NCI-H226 (cell line): Measurements from ENCODE around the gene ZNF300.
"Not testable (repeated sequence)": the region's sequence is repeated elsewhere in the genome, so short reads cannot be mapped to it uniquely, and the experiment has no call there.

Experiments used
- DNase-seq: peaks from one replicate; pipeline ENCODE4 v3.0.0-alpha.2; 2015

Gene ZNF300

GRCh38 chr5:150845185-150845859 is 59.5 kb downstream of the ZNF300 start:
- DNase-seq = not testable (repeated sequence)
